GM21526 (cell line): ENCODE results near the gene CRIM1.

Experiments
- ATAC-seq: cut with Tn5 transposase; IDR thresholded peaks from one replicate; pipeline ENCODE4 v1.9.1; 2021; ENCODE audit warnings: moderate library complexity; ENCODE audit not compliant: unreplicated experiment, low FRiP score

CRIM1 gene

DNA sequence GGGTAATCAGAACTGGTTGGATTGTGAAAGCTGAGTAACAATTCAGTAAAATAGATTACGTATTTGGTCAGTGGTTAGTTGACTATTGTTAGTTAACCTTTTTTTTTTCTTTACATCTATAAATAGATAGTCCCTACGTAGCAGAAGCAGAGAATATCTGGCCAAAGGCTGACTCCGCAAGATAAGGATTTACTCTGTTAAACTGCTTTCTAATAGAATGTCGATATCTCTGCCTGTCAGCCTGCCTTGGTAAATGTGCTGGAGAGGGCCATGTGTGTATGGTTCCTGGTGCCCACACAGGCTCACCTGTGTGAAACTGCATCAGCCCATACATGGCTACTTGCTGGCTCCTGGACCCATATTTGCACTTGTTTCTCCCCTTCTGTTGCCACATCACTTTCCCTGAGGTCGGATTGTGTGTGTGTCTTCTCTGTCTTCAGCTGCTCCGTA is 94.4 kb downstream of the CRIM1 start:
- no peak for ATAC-seq

DNA sequence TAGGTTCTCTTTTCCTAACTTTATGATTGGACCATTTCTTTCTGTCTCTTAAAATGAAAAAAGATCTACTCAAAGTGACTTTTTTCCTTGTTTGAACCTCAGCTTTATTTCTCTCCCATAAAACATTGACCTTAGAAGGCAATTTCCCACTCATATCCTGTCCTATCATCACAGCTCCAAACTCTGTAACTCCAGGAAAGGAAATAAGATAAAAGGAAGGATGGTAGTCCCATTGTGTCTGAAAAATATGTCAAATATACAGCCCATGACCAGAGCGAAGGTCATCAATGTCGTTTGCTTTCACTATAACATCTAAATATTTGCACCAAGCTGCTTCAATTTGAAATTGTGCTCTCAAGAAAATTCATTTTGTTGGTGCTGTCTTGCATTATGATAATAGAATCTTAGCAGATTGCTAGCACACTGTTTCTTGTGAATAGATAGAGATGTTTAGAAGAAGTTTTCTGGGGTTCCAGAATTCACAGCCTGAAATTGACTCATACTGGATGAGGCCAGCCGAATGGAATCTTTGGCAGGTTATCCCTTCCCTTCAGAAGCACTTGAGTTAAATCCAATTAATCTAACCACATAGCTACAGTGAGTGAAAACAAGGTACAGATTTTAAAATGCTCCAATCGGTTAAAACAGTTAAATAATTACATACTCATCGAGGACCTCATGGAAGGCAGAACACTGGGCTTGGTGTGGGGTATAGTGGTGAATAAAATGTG is 95.1 kb downstream of the CRIM1 start:
- no peak for ATAC-seq

- no peak for ATAC-seq
Measured at GRCh38 chr2:36451512-36451911, 95.9 kb downstream of the CRIM1 start.

DNA sequence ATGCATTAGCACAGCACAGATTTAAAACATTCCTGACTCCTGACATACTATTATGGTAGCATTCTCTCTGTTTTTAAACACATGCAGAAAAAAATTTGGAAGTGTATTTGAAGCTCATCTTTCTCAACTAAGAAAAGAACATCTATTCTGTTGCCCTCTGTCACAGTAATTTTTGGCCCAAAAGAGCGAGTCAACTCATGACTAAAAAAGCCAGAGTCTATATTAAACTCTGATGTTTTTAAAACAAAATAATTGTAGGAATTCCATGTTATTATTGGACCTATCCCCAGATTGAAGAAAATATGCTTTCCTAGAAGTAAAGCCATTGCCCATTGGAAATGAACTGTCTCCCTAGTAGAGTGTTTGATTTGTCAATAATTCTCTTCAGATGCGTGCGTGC is 96.7 kb downstream of the CRIM1 start:
- ATAC-seq, result no peak

DNA sequence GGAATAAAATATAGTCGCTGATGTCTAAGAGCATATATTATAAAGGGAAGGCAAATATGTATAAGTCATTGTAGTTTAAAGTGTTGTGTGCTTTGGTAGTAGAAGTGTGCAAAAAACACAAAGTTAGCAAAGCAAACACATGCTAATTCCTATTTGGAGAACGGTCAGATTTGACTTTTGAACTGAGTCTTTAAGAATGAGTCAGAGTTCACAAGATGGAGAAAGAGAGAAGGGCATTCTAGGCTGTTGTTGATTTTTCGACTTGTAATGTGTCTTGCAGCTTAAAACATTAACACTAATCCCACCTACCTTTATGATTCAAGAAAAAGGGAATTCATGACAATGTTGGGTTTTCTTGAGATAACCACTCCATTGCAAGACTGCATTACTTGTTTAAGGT is 98.1 kb downstream of the CRIM1 start:
- no peak for ATAC-seq

DNA sequence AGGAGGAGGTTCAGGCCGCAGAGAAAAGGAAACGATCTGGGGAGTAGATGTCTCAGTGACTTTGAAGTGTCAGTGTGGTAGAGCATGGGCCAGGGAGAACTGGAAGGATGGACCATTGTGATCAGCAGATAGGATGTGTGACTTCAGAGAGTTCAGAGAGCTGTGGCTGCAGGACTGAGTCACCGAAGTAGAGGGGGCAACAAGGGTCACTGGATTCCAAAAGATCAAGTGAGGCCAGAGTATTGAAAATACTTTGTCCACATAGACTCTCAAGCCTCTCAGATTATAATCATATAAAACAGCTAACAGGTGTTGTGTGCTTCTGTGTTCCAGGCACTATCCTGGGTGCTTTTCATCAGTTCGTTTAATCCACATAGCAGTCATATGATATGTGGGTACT is 99.4 kb downstream of the CRIM1 start:
- no peak for ATAC-seq

- no peak for ATAC-seq
Measured at GRCh38 chr2:36455788-36456187, 100.2 kb downstream of the CRIM1 start.

DNA sequence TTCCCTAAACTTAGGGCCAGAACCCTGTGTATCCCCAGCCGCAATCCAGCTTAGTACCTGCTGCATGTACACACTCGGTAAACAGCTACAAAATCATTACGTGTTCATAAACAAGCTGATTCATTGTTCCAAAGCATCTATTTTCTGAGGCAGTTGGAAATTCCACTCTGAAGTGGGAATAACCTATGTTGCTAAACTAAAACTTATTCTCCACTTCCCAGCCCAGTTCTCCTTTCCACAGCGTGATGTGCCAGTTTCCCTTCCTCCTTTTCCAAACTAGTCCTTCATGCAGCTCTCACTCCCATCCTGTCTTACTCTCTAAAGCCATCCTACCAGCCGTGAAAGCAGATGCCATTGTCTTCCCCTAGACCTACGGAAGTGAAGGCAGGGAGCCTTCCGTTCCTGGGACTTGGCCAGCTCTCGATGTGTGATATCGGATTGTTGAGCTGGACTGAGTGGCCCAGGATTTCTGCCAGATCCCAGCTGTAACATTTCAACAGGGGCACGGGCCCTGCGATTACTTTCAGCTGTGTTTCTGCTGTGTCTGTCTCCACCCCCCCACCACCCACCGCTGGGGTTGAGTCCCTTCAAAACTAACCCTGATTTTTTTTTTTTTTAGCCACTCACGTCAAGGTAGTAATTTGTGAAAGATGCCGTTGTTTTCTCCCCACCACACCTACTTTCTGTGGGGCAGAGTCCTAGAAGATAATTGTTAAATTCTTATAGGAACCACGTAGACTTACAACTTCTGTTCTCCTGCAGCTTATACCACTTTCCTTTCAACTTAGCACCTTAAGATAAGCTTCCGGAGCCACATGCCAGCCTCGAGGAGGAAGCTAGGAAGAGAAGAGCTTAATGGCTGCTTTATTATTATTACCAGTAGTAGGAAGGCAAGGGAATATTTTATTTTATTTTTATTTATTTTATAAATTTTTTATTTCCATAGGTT is 100.9 kb downstream of the CRIM1 start:
- ATAC-seq, result no peak

GRCh38 chr2:36458106-36458505 is 102.5 kb downstream of the CRIM1 start:
- ATAC-seq, result no peak

GRCh38 chr2:36459725-36460137 is 104.2 kb downstream of the CRIM1 start:
- no peak for ATAC-seq

DNA sequence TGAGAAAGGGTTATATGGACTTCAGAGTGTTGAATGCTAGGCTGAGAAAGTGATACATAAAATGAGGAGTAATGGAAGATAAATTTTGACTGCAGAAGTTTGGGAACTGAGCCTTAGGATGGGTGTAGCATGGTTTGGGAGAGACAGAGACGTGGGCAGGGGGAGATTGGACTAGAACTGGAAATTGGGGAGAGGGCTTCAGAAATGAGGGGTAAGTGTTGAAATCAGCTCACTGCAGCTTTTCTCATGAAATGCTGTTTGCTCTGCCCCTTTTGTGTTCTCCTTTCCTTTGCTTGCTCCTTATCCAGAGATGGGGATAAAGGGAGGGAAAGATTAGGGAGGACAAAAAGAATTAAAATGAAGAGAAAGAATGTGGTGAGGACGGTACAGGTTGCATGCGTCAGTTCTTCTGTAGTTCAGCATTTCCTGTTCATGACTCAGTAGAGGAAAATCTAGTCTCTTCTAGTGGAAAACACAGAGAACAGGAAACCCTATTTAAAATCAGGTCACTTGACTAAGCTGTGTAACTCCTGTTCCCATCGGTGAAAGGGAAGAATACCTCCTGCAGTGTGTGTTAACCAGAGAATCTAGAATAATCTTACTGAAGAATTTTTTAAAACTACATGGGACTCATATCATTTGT is 105.6 kb downstream of the CRIM1 start:
- ATAC-seq, result no peak

DNA sequence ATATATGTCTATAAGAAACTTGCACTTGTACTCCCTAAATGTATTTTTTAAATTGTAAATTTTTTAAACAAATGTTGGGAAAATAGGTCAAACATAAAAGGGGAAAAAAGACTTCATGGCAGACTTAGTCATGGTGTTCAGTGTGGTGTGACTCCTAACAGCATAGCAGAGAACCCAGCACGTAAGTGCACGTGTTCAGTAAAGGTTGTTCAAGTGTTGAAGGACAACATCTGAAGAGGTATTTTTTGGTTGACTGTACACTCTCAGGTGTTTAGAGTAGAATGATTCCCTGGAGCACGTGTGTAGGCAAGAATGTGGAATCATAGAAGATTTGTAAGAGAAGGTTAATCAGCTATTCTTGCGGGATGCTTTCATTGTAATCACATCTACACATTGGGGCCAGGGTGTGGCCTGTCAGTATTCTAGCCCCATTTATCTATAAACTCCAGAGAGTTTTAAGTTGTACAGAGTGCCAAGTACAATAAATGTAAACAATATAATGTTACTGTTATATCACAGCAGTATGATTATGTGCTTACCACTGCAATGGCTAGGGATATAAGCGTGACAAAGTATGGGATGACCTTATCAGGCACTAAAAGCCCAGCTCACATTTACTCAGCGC is 106.8 kb downstream of the CRIM1 start:
- no peak for ATAC-seq

DNA sequence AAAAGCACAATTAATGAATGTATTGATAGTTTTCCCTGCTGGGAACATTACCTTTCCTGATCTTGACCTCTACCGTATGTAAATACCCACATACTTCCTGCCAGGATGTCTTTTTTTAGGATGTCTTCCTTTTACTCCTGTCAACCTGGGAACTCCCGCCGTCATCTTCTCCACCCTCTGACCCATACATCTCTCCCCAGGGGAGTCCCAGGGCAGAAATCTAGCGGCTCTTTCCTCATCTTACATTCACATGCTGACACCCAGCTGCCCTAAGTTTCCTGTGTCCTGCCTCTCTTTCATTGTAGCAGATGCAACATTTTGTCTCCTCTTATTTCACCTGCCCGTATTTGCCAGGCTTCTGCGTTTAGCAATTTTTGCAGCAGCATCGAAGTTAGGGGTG is 107.8 kb downstream of the CRIM1 start:
- ATAC-seq, result no peak

GRCh38 chr2:36464006-36464721 is 108.6 kb downstream of the CRIM1 start:
- no peak for ATAC-seq

- ATAC-seq, result no peak
Measured at GRCh38 chr2:36466135-36466534, 110.6 kb downstream of the CRIM1 start.

DNA sequence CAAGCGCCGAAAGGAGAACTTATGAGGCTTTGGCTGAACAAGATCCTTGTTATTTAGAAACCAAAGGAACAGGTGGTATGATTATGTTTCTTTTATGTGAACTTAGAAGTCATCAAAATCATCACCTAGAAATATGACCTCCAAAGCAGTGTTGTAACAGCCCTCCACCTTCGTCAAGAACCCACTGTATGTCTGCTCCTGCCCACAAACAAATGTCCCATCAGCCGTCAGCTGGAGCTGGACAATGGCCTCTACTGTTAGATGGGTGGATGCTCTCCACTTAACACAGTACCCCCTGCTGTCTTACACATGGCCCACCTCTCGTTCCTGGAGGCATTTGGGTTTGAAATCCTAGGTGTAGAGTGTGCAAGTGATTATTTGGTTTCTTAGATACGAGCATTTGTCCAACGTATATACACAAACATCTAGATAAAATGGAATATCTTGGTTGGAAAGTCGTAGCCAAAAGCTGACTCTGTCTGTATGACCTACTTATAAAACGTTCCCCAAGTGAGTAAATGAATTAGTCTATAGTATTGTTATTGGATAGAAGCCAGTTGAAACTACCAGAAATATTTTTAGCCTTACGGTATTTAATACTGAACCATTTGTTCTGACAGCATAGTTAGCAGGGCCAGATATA is 113.0 kb downstream of the CRIM1 start:
- no peak for ATAC-seq

DNA sequence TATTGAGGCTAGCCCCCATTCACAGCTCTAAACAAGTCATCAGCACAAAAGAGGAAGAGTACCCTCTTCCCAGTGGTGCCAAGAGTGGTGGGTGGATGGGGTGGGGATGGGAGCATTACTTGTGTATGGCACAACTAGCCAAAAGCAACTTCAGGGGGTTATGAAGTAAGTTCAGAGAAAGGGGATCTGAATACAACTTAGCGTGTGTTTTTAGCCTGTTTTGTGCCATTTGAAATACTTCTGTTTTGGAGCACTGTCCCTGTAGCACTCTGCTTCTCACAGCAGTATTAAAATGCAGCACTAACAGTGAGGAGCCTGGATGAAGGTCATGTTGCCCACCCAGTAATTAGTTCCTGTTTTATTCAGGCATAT is 113.5 kb downstream of the CRIM1 start:
- ATAC-seq, result no peak

- ATAC-seq, result no peak
Measured at GRCh38 chr2:36469710-36470109, 114.1 kb downstream of the CRIM1 start.

DNA sequence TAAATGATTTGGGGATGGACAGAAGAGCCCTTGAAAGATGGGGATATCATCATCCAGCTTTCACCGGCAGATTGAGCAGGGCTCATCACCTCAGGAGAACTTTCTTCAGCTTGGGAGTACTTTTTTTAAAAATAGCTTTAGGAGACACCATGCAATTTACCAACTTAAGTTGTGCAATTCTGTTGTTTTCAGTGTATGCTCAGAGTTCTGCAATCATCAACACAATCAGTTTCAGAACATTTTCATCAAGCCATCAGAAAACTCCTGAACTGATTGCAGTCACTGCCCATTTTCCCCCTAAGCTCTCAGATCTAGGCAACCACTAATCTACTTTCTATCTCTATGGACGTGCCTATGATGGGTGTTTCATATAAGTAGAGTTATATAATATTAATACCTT is 117.7 kb downstream of the CRIM1 start:
- ATAC-seq, result no peak

GRCh38 chr2:36476411-36476810 is 120.8 kb downstream of the CRIM1 start:
- ATAC-seq, result no peak
